ENCODE measurements around the gene MAPKAPK3. TPM values are rescaled to one million over a fixed set of nuclear protein-coding genes. Genes with fewer than 3 reads are reported as not detected.

The MAPKAPK3 gene
- total and polyA plus RNA-seq, 10 donors: 18.0 to 55.0 (median 42.2) TPM

DNA sequence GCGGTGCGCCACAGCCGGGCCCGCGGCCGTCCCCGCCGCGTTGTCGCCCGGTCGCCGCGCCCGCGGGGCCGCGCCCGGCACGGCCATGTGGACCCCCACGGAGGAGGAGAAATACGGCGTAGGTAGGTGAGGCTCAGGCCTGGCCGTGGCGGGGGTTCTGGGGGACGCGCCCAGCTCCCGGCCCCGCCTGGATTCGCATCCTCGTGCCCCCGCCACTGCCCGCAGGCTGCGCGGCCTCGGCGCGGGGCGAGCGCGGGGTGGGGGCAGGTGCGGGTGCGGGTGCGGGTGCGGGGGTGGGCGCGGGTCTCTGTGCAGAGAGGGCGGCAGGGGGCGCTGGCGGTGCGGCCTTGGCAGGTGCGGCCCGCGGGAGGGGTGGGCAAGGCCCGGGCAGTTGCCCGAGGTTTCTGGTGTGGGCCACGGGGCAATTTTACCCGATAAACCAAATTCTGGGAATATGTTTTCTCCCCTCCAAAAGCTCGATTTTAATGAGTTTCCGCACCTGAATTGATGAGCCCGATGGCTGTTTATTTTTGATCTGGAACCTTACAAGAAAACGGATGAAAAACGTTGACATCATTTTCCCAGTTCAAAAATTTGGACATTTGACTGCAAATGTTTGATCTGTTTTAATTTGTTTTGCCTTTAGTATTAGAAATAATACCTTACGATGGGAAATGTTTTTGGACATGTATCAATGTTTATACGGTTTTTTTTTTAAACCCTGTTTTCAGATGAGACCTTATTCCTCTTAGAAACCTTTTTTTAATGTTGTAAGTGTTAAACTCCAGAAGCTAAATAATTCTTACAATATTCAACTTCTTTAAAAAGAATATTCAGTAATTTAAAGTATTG lies 58.5 kb downstream of the MAPKAPK3 start:
- Histone ChIP-seq H3K9me3 (no peaks in the 10 kb centered on the region), H3K27ac (peak overlapping the region in 1 of 8 donors; percentile 11), H3K4me1 (peaks cover 0 to 18% (median 14%) of the 10 kb centered on the region in 6 donors), H3K27me3 (replicated peaks in 1 of 7) (peaks cover 6 to 86% (median 55%) of the 10 kb centered on the region in 7 donors), H3K36me3 (no peaks in the 10 kb centered on the region), H3K4me3 (peak overlapping the region in 7 of 8 donors; percentile 35 to 79 (median 49))
- WGBS, 5 donors: 2 to 9% (median 4%) methylated on average over 17 to 65 of the region's 65 CpGs
- DNase-seq: peak; percentile 81
- no peak for TF ChIP-seq POLR2A (IDR thresholded peaks at IDR 0.05)
- TF ChIP-seq, protein P1, sequence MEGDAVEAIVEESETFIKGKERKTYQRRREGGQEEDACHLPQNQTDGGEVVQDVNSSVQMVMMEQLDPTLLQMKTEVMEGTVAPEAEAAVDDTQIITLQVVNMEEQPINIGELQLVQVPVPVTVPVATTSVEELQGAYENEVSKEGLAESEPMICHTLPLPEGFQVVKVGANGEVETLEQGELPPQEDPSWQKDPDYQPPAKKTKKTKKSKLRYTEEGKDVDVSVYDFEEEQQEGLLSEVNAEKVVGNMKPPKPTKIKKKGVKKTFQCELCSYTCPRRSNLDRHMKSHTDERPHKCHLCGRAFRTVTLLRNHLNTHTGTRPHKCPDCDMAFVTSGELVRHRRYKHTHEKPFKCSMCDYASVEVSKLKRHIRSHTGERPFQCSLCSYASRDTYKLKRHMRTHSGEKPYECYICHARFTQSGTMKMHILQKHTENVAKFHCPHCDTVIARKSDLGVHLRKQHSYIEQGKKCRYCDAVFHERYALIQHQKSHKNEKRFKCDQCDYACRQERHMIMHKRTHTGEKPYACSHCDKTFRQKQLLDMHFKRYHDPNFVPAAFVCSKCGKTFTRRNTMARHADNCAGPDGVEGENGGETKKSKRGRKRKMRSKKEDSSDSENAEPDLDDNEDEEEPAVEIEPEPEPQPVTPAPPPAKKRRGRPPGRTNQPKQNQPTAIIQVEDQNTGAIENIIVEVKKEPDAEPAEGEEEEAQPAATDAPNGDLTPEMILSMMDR (IDR thresholded peaks at IDR 0.05 in 8 of 11, conservative IDR thresholded peaks at IDR 0.05 in 3 of 11): peak in 5 of 11 experiments; percentile 33 to 60 (median 41)
- intact Hi-C loops (cut with DNase I; ENCODE audit: low total_unique reads): no loop called here

- intact Hi-C loops (cut with DNase I; ENCODE audit: low total_unique reads): no loop called here
- no peak overlapping the region for H3K27ac ChIP-seq
- WGBS, 5 donors: 79 to 82% (median 82%) methylated on average over 7 of the region's 7 CpGs
- no peaks in the 10 kb centered on the region for H3K36me3 ChIP-seq
- no peak overlapping the region for H3K4me3 ChIP-seq
- no peak for DNase-seq
- H3K9me3 ChIP-seq: no peaks in the 10 kb centered on the region
- peaks cover 0 to 18% (median 14%) of the 10 kb centered on the region in 6 donors for H3K4me1 ChIP-seq
- peaks cover 6 to 88% (median 59%) of the 10 kb centered on the region in 7 donors for H3K27me3 ChIP-seq (replicated peaks in 1 of 7)
- TF ChIP-seq POLR2A (IDR thresholded peaks at IDR 0.05) (no peak), POLR2AphosphoS5 (IDR thresholded peaks at IDR 0.05) (no peak)
- TF ChIP-seq, protein P1 (IDR thresholded peaks at IDR 0.05 in 8 of 11, conservative IDR thresholded peaks at IDR 0.05 in 3 of 11): no peak
Measured at GRCh38 chr3:50676031-50676705, 59.2 kb downstream of the MAPKAPK3 start.

DNA sequence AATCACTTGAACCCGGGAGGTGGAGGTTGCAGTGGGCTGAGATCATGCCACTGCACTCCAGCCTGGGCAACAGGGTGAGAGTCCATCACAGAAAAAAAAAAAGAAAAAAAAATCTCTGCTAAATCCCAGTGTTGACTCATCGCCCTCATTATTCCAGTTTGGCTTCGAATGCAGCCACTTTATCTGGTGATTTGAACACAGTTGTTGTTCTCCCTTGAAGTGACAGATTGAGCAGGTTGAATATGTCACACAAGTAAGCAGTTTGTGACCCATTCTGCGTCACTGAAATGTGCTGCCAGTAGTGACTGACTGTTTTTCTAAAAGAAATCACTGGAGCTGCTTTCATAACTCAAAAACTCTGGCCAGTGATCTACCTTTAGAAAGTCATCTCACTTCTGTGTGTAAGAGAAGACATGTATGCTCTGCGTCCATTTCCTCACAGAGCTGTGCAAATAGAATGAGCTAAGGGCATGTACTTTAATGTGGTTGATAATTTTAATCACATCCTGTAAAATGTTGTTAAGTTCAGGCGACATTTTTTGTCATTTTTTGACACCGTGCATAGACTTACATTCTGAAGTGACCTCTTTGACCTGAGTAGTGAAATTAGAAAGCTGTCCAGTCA lies 70.3 kb downstream of the MAPKAPK3 start:
- TF ChIP-seq, protein P1 (IDR thresholded peaks at IDR 0.05 in 8 of 11, conservative IDR thresholded peaks at IDR 0.05 in 3 of 11): no peak
- TF ChIP-seq POLR2AphosphoS5 (IDR thresholded peaks at IDR 0.05) (no peak), POLR2A (IDR thresholded peaks at IDR 0.05) (no peak)
- intact Hi-C loops (cut with DNase I; ENCODE audit: low total_unique reads): no loop called here
- H3K27ac ChIP-seq: no peak overlapping the region
- peaks cover 0 to 13% (median 0%) of the 10 kb centered on the region in 7 donors for H3K27me3 ChIP-seq (replicated peaks in 1 of 7)
- H3K4me1 ChIP-seq: no peaks in the 10 kb centered on the region
- H3K9me3 ChIP-seq: no peaks in the 10 kb centered on the region
- whole genome bisulfite sequencing, 5 donors: 76 to 87% (median 81%) methylated on average over 7 of the region's 7 CpGs
- DNase-seq: no peak
- H3K4me3 ChIP-seq: no peak overlapping the region
- no peaks in the 10 kb centered on the region for H3K36me3 ChIP-seq

All from spleen (tissue), 11 donors.